H7 (cell line): Measurements from ENCODE around the gene ADTRP. TPM values are rescaled to one million over a fixed set of nuclear protein-coding genes. Genes with fewer than 3 reads are reported as not detected.
"Not testable (repeated sequence)": the region's sequence is repeated elsewhere in the genome, so short reads cannot be mapped to it uniquely, and the experiment has no call there.

Experiments
- DNase-seq: peaks from one replicate; pipeline ENCODE4 v3.0.0; 2012
- H3K27me3 ChIP-seq: 2 replicates; pipeline ENCODE4 v1.6.0; 2011; ENCODE audit warnings: mild to moderate bottlenecking, low read length; ENCODE audit not compliant: control insufficient read depth, insufficient read depth
- H3K36me3 ChIP-seq: replicated peaks from 2 replicates; pipeline ENCODE4 v1.5.1; 2011; ENCODE audit warnings: low read length; ENCODE audit not compliant: control insufficient read depth, insufficient read depth
- H3K4me3 ChIP-seq: 2 replicates; pipeline ENCODE4 v1.5.1; 2011; ENCODE audit warnings: low read depth, mild to moderate bottlenecking, control low read depth, low read length, moderate library complexity; ENCODE audit not compliant: insufficient read depth
- total RNA-seq: library from RNA; depleted of rRNA; stranded (reverse); fragments of >200 nt; shearing (Covaris generic); gene quantifications from 2 replicates; pipeline ENCODE4 v1.2.3, GENCODE V29; 2014

ADTRP gene
- total RNA-seq, 1 experiment from 2014 or later = 0.21 TPM

DNA sequence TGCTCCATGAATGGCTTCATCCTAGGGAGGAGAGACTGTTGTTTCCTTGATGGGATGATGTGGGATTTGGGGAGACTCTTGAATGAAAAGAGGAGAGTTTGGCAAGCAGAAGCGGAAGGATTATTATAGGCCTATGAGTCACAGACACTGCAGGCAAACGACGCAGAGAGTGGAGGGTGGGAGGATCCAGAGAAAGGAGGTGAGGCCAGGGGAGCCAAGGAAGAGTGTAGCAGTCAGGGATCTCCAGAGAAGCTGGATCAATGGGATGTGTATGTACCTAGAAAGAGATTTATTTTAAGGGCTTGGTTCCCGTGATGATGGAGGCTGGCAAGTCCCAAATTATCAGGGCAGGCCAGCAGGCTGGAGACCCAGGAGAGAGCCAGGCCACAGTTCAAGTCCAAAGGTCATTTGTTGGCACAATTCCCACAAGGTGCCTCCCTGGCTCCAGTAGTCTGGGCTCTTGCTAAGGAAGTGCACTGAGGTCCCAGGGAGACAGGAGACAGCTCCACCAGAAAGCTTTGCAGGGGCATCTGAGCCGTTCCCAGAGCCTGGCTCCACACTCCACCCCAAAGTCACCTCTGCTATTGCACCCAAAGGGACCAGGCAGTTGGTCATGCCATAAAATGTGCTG lies 76.0 kb downstream of the ADTRP start:
- Histone ChIP-seq H3K4me3 (no peak overlapping the region), H3K27me3 (no peaks in the 10 kb centered on the region), H3K36me3 (no peaks in the 10 kb centered on the region)
- DNase-seq = no peak

DNA sequence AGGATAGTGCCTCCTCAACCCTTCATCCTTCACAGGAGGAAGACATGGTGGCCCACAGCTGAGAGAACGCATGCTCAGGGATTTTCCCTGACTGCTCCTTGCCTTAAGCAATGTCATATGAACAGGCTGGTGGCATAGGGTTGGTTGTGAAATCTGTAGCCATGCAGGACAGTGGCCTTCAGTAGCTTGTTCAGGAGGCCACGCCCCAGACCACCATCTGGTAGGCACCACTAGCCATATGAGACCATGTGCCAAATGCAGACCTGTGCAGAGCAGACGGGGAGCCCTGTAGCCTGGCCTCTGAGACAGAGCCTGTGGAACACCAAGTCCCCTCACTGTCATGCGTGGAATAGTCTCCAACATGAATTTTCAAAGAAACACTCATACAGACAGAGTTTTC lies 76.5 kb downstream of the ADTRP start:
- H3K27me3 ChIP-seq = no peaks in the 10 kb centered on the region
- no peaks in the 10 kb centered on the region for H3K36me3 ChIP-seq
- DNase-seq = no peak
- H3K4me3 ChIP-seq = no peak overlapping the region

DNA sequence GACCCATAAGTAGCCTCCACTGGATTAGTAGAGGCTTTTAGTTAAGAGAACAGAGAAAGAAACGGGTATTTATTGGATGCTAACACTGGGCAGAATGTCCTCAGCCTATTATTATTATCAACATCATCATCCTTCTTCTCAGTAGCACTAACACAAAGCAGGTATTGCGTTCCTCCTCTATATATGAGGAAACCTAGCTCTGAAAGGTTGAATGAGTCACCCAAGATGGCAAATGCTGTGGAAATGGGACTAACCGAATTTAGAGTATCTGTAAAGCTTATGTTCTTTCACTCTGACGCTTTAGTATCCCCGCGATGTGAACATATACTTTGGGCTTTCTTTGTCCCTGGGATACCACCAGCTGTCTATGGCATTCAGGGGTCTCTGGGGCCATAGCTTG lies 77.0 kb downstream of the ADTRP start:
- no peak for DNase-seq
- Histone ChIP-seq H3K36me3 (no peaks in the 10 kb centered on the region), H3K27me3 (no peaks in the 10 kb centered on the region), H3K4me3 (no peak overlapping the region)

DNA sequence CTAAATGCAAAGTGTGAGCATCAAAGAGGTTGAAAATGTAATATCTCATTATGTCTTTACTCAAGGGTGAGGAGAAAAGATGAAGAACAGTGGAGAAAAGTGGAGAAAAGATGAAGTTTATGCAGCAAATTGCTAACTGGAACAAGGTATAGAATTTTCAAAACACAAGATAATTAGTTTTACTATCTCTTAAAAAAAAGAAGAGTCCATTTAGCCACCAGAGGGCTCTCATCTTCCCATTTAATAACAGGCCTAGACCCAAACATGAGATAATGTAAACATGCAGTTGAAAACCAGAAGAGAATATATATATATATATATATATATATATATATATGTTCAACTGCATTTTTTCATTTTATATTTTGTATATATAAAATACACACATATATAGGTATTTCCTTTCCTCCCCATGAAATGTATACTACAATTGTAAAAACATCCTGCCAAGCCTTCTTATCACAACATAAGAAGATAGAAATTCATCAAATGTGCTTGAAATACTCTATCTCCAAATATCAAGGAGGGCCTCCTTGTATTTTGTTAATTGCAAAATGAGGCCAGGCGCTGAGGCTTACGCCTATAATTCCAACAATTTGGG lies 78.4 kb downstream of the ADTRP start:
- Histone ChIP-seq H3K4me3 (no peak overlapping the region), H3K36me3 (no peaks in the 10 kb centered on the region), H3K27me3 (no peaks in the 10 kb centered on the region)
- DNase-seq = no peak

DNA sequence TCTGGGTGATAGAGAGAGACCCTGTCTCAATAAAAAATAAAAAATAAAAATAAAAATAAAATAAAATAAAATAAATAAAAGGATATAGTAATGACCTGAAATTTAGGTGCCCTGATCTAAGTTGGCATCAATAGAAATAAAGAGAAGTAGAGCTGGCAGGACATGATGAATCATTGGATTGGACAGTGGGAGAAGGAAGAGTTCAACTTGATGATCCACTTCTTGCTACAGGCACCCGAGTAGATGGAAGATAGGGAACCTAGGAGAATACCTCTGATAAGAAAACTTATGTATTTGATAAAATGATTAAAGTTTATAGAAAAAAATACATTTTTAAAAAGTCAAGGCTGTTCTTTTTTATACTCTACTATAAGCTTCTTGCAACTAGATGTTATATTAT lies 79.0 kb downstream of the ADTRP start:
- Histone ChIP-seq H3K4me3 (no peak overlapping the region), H3K36me3 (no peaks in the 10 kb centered on the region), H3K27me3 (no peaks in the 10 kb centered on the region)
- no peak for DNase-seq

DNA sequence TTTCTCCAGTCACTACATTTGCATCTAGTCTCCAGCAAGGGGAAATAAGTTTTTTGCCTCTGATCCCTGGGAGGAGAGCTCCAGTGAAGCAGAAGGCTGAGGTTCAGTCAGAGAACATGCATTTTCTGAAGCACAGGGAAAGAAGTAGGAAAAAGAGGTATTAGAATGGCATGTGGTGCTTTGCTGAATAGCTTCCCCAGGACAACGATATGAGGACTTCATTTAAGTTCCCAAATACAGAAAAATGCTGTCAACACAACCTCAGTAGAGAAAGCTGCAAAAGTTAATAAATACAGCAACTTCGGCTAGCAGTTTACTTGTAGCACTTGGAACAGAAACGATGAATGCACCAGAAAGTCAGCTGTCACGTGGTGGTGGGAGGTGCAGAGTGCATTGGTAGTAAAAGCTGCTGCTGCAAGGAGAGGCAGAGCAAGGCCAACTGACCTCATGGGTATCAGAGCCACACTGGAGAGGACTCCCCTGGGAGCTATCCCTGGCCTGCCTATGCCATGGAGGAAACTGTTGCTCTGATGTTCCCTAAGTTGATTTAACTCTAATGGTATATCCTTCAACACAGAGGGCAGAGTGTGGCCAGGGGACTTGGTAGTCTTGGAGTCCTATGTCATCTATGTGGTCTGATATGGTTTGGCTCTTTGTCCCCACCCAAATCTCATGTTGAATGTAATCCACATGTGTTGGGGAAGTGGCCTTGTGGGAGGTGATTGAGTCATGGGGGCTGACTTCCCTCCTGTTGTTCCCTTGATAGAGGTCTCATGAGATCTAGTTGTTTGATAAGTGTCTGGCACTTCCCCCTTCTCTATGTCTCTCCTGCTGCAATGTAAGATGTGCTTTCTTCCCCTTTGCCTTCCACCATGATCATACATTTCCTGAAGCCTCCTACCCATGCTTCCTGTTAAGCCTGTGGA lies 85.9 kb downstream of the ADTRP start:
- no peak overlapping the region for H3K4me3 ChIP-seq
- H3K27me3 ChIP-seq = no peaks in the 10 kb centered on the region
- DNase-seq = no peak
- no peaks in the 10 kb centered on the region for H3K36me3 ChIP-seq

DNA sequence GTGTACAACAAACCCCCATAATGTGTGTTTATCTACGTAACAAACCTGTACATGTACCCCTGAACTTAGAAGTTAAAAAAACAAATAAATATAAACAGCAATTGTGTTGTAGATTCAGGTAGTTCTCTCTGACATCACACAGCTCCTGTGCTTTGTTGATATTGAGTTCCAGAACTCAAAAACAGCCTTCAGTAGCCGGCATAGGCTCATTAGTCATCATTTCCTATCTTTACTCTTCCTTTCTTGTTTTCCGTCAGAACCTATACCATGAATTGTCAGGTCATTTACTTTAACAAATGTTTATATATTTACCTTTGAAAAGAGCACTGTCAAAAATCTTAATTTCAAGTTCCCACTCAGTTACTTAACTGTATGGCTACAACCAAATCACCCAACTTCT lies 88.8 kb downstream of the ADTRP start:
- DNase-seq = no peak
- no peaks in the 10 kb centered on the region for H3K27me3 ChIP-seq

DNA sequence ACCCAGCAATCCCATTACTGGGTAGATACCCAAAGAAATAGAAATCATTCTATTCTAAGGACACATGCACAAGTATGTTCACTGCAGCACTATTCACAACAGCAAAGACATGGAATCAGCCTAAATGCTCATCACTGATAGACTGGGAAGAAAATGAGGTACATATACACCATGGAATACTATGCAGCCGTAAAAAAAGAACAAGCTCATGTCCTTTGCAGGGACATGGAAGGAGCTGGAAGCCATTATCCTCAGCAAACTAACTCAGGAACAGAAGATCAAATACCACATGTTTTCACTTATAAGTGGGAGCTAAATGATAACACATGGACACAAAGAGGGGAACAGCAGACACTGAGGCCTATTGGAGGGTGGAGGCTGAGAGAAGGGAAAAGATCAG lies 89.2 kb downstream of the ADTRP start:
- not testable (repeated sequence) for DNase-seq, H3K36me3 ChIP-seq, H3K4me3 ChIP-seq, H3K27me3 ChIP-seq

More for the DNA sequence above, 88.8 kb downstream of the ADTRP start:
- no peak overlapping the region for H3K4me3 ChIP-seq
- H3K36me3 ChIP-seq = no peaks in the 10 kb centered on the region

DNA sequence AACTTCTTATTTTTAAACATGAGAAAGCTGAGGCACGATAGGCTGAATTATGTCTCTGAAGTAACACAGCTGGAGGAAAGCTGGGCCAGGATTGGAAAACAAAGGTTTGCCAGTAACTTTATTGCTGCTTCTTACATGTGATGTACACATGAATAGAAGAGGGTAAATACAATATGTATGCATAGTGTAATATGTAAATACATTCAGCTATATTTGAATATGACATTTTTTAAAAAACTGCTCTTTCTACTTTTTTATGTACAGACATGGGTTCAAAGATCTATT lies 90.2 kb downstream of the ADTRP start:
- Histone ChIP-seq H3K27me3 (no peaks in the 10 kb centered on the region), H3K36me3 (no peaks in the 10 kb centered on the region), H3K4me3 (no peak overlapping the region)
- no peak for DNase-seq

DNA sequence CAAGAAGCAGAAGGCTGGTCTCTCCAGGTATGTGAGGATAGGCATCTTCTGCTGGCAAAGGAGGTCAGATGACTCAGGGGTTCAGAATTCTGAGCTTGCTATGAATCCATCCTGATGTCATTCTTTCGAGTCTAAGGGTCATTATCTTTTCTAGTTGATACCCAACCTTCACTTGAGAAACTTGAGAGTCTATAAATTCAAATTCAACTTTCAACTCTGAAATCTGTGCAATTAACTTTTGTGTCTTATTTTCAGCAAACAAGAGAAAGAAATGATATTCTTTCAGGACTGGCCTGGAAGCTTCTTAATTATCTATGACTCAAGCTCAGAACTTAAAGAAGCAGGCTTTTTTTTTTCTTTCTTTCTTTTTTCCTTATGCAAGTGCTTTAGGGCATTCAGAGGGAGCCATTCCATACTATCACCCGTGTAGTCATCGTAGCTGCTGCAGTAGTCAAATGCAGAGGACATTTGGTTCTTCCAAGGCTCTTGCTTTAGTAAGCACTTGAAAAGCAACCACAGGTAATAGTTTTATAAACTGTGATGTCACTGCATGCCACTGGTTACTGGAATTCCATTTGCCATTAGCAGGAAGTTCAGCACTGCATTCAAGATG lies 93.0 kb downstream of the ADTRP start:
- DNase-seq = no peak
- Histone ChIP-seq H3K27me3 (no peaks in the 10 kb centered on the region), H3K4me3 (no peak overlapping the region), H3K36me3 (no peaks in the 10 kb centered on the region)

DNA sequence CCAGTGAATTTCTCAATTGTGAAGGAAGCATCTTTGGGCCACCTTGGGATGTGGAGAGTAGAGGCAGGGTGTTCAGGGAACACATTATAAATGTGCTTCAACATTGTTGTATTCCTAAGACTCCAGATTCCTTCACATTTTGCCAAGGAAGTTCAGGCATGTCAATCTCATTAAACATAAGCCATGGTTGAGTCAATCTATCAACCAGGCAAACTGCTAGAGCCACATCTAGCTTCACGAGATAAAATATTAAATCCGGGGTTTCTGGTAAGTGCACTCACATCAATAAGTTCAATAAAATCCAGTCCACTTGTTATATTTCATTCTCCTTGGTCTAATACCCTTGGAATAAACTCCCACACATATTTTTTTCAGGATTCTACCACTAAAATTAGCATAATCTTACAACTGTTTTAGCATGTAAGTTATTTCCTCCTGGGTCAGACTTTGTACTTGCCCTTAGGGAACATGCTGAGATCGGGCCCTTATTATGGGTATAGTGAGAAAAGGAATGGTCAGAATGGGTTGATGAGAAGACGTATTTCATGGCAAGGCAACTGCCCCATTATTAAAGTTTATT lies 93.6 kb downstream of the ADTRP start:
- Histone ChIP-seq H3K27me3 (no peaks in the 10 kb centered on the region), H3K36me3 (no peaks in the 10 kb centered on the region), H3K4me3 (no peak overlapping the region)
- DNase-seq = no peak

DNA sequence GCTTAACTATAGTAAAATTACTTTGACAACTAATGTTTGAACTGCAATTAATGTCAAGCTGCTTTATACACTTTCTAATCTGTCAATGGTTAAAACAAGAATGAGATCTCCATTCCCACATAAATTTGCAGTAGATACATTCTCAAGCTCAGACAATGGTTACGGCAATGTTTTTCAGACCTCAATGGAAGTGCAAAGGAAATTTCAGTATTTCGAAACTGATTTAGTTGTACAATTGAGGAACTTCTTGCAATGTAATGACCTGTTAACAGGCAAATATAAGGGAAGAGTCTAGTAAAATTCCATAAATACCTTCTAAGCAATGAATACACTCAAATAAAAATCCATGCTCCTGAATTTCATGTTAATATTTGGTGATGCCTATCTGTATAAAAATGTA lies 94.7 kb downstream of the ADTRP start:
- H3K36me3 ChIP-seq = no peaks in the 10 kb centered on the region
- no peaks in the 10 kb centered on the region for H3K27me3 ChIP-seq
- no peak overlapping the region for H3K4me3 ChIP-seq
- no peak for DNase-seq

DNA sequence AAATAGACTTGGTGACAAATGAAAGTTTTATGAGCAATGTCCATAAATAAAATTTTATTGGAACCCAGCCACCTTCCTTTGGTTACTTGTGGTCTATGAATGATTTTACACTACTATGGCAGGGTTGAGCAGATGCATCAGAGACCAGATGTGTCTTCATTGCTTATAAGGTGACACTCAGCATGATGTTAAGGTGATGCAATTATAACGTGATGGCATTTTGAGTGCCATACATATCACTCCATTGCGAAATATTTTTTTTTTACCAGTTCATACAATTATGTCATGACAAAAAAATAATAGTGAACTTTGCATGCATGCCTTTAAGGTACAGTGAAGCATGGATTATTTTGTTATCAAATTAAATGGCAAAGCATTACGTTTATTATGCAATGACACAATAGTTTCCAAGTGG lies 96.0 kb downstream of the ADTRP start:
- H3K36me3 ChIP-seq = no peaks in the 10 kb centered on the region
- no peak for DNase-seq
- H3K4me3 ChIP-seq = no peak overlapping the region
- no peaks in the 10 kb centered on the region for H3K27me3 ChIP-seq

DNA sequence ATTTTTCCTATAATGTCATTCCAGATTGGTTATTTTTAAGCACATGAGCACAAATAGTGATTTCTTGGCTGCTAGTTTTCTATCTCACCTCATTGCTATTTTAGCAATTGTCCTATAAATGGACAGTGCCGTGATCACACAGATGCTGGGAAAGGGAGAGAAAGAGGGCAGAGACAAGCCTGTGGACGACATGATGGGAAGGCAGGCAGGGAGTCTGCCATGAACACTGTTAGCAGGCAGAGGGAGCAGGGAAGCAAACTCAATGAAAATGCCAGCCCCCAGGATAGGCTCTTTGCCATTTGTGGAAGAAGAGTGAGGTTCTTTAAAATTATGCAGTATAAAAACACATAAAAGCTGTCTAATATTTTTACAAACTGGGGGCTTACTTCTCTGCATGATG lies 96.8 kb downstream of the ADTRP start:
- Histone ChIP-seq H3K36me3 (no peaks in the 10 kb centered on the region), H3K4me3 (no peak overlapping the region), H3K27me3 (no peaks in the 10 kb centered on the region)
- no peak for DNase-seq
